ENCODE measurements around the gene EPHA8.
A peak's percentile ranks its signal among the peaks of the same experiment; 100 is the strongest.

EPHA8 gene

DNA sequence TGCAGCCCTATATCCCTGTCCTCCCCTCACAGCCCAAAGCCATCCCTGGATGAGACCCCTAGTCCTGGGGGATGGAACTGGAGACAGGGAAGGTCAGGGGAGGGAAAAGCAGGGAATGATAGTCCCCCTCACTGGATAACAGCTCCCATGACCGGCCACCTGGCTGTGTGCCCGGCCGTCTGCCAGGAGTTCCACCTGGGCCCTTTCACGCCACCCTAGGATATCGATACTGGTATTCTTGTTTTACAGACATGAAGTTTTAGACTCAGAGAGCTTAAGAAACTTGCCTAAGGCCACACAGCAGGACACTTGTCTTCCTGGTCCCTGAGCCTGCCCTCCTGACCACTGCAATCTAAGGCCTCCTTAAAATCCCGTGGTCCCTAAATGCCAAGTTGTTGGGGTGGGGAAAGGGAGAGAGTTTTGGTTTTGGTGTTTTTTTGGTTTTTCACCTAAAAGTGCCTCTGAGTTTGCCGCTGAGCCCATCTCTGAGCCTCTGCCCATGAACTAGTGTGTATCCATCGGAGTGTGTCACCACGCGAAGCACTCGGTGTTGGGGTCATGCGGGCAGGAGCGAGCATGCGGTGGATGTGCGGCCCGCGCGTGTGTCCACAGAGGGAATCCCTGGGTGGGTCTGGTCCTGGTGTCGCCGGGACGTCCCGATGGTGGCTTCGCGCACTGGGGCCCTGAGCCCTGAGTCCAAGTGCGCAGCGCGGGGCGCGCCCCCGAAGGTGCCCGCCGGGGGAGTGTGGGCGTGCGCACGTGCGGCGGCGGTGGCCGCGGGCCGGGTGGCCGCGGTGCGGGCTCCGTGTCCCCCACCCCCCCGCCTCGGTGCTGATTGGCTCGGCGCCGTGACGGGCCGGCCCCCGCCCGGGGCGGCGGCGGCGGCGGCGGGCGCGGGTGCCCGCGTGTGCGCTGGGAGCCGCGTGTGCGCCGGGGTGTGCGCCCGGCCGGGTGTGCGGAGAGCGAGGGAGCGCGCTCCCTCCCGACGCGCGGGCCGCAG lies at the start of gene EPHA8:
Gene EPHA8 (plus strand): TSS at position 906 of the 1,000 bp plus-strand sequence. CDS start 147 bp downstream, outside the sequence.
- no peak for DNase-seq

DNA sequence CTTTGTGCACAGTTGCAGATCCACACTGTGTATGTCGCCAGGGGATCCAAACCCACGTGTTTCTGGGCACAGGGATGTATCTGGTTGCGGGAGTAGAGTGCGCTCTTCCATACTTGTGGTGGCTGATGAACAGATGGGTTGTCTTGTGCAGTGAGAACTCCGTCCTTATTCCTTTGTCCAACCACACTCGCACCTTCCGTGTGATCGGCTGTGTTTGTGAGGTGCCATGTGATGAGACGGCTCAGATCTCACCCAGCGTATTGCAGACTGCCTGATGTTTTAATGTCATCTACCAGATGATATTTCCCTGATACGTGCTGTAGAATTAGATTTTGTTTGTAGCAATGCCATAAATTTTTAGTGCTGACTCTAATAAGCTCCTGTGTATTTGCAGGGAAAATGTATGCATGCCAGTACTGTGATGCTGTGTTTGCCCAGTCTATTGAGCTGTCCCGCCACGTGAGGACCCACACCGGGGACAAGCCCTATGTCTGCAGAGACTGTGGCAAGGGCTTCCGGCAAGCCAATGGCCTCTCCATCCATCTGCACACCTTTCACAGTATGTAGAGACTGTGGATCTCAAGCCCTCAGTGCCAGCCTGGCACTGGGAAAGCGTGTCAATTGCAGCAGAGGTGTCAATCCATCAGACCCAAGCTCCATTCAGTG lies 46.2 kb upstream of the EPHA8 start:
- no peak for DNase-seq

DNA sequence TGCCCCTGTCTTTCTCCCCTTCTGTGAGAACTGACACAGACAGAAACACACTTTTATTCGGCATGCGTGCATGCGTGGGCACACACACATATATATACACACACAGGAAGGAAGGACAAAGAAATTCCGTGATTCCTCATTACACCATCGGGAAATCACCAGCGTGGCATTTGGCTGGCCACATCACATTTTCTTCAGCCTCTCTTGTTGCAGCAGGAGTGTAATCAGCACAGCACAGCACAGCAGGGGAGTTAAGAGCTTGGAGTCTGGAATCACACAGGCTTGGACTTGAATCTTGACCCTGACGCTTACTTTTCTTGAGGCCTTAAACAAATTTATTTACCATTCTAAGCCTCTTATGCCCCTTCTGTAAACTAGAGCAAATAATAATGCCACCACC lies 45.3 kb upstream of the EPHA8 start:
- DNase-seq = no peak

DNA sequence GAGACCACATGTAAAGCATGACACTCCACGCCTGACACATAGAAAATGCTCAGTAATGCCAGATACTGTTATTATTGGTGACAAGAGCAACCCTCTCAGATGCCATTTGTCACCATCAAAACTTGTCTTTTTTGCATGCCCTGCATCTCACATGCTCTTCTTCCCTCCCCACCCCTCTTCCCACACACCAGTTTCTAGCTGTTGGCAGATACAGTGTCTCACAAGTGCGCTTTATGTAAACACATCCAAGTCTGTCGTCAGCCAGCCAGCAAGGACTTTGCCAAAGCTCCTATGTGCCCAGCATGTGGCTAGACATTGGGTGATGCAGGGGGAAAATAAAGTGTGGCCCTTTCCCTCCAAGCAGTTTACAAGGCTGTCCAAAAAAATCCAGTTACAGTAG lies 44.9 kb upstream of the EPHA8 start:
- DNase-seq = no peak

DNA sequence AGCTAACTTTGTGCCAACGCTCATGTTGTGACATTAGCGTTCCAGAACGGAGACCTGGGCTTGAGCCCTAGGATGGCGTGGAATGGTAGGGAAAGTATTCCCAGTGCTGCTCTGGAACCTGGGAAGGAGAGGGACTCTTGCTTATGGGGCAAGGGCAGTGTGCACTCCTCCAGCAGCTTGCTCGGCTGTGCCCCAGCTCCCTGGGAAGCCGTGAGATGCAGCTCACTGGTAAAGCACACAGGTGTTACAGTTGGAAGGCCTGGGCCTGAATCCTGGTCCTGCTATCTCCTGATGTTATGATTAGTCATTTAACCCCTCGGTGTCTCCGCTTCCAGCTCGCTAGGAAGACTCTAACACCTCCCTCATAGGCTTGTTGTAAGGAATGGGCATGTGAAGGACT lies 42.4 kb upstream of the EPHA8 start:
- no peak for DNase-seq

DNA sequence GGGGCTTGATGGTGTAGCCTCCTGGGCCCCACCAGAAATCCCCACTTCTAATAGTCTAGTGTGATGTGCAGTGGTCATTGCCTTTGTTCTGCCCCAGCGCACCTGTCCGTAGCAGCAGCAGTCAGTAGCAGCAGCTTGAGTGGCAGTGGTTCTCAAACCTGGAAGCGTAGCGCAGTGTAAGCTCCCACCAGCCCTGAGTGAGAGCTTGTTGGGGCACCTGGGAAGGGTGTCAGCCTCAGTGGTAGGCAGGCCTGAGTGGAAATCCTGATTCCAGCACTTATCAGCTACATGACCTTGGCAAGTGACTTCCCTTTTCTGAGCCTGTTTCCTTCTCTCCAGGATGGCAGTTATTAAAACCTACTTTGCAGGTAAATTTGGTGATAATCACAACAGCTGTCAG lies 41.6 kb upstream of the EPHA8 start:
- no peak for DNase-seq

DNA sequence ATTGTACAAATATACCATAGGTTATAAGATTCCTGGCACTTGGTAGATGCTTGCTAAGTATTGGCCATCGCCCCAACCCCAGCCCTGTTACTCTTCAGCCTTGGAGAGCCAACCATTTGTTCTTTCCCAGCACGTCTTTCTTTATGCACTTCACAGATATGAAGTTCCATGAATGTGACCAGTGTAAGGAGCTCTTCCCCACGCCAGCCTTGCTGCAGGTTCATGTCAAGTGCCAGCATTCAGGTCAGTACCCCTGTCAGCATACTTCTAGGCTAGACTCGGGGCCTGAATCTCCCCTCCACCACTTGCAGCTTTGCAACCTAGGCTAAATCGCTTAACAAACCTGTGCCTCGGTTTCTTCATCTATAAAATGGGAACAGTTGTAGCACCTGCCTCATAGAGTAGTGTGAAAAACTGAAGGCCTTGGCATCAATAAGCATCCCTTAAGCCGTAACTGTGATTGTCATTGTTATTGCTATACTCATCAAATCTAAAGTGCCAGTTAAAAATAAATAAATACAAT lies 41.0 kb upstream of the EPHA8 start:
- DNase-seq = no peak

DNA sequence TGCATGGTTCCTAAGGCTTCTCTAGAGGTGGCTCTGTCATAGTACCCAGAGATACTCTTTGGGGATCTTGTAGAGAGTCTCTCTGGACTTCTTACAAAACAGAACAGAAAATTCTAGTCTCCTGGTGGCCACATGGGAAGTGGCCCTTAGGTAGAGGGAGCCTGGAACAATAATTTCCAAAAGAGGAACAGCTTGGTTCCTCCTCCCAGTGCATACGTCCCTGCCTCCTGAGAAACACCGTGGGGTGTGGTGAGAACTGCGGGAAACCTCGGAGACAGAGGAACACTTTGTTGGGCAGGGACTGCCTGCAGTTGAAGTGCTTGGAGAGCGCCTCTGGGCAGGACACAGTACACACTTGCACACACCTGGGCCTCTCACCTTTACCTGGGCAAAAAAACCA lies 38.8 kb upstream of the EPHA8 start:
- no peak for DNase-seq

DNA sequence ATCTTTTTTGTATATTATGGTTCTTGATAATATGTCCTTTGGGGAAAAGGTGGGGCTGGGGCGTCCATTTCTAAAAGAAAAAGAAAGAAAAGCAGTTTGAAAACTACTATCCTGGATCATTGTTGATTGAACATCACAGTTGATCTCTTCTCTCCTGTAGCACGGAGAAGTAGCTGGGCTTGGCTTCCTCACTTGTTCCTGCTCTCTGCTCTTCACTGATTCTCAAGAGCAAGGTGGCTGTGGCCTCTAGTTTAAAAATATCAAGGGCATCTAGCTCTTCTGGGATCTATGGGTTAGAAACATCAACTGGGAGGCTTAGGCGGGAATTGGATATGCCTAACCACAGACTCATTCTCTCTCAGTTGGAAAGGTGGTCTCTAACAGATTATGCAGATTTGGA lies 38.1 kb upstream of the EPHA8 start:
- no peak for DNase-seq

DNA sequence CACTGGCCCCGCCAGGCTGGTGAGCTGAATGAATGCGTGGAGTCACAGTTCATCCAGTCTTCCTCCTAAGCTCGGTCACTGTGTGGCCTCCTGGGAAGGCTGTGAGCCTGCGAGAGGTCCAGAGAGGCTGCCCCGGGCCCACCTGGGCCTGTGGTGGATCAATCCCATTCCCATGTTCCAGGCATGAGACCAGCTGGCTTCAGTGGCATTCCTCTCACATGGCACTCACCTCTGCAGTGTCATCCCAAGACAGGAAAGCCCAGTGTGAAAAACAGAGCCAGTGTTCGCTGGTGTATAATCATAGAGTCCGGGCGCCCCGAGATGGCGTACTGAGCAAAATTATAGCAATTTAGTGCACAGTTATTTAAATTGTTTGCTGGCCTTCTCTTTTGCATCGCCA lies 37.6 kb upstream of the EPHA8 start:
- no peak for DNase-seq

DNA sequence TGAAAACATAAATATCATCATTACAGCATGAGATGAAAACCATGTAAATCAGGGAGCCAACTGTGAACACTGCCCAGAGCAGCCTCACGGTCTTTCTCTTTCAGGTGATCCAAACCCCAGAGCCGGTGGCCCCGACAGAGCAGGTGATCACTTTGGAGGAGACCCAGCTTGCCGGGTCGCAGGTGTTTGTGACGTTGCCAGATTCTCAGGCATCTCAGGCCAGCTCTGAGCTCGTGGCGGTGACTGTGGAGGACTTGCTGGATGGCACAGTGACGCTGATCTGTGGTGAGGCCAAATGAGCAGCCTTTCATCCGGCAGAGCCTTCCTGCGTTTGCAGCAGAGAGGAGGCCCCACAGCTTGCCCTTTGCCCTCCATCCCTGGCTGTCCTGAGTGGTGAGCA lies 37.2 kb upstream of the EPHA8 start:
- no peak for DNase-seq

DNA sequence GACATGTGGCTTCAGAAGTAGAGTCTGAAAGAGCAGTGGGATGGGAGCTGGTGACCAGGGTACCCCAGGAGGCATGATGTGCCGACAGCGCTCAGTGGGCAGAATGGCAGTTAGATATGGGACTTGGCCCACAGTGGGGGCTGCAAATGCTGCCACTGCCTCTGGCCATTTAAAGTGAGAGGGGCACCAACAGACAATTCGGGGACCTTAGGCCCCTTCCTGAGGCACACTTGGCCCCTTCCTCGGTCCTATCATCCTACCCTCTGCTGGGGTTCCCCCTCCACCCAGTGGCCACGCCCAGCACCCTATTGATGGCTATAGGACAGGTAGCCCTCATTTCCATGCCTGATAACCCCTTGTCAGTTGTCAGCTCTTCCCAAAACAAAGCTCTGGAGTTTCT lies 36.6 kb upstream of the EPHA8 start:
- no peak for DNase-seq

DNA sequence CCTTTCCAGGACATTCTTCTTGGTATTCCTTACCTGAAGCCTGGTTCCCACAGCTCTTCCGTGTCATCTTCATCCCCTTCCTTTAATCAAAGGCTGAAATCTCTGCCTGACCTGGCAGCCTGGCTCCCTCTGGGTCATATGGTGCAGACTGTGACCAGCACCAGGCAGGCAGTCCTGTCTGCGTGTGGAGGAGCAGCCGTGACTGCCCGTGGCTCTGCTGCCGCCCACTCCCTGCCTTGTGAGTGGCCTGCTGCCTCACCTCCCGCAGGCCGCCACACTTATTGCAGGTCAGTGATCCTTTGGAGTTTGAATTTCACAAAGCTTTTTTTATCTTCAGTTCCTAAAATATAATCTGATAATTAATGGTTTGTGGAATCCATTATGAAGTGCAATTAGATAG lies 36.2 kb upstream of the EPHA8 start:
- no peak for DNase-seq

DNA sequence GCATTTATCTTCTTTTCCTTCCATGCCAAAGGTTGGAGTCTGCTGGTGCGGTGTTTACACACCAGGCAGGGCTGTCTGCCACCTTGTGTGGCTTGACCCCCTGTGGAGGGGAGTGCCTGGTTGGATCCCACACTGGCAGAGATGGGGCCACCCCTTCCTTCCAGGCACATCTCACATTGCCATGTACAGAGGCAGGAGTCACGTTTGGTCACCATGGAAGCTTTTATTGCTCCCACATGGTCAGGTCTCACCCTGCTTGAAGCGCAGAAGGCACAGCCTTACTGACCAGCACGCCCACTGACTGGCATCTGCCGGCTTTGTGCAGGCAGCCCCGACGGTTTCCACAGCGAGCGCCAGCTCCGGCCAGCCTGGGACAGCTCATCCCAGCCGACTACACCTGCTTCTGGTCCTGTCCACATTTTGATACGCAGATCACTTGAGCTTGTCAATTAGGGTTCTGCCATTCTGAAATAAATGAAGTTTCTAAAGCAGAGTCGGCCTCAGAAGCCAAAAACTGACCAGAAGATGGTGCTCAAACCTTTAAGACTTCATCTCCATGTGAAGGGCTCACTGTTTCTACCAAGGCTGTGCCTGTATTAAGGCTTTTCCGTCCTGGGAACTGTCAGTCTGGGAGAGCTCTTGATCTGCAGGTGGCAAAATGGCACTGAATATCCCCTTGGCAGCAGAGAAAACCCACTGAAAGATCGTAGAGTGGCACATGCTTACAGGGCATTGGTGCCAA lies 35.6 kb upstream of the EPHA8 start:
- DNase-seq = peak in 1 of 2 experiments; percentile 33

DNA sequence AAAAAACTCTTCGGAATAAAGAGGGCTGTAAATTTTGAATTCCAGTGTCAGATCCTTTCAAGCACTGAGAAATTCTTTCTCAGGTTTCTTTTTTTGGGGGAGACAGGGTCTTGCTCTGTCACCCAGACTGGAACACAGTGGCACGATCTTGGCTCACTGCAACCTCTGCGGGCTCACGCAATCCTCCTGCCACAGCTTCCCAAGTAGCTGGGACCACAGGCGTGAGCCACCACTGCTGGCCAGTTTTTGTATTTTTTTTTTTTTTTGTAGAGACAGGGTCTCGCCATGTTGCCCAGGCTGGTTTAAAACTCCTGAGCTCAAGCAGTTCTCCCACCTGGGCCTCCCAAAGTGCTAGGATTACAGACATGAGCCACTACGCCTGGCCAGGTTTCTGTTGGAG lies 34.8 kb upstream of the EPHA8 start:
- no peak for DNase-seq

DNA sequence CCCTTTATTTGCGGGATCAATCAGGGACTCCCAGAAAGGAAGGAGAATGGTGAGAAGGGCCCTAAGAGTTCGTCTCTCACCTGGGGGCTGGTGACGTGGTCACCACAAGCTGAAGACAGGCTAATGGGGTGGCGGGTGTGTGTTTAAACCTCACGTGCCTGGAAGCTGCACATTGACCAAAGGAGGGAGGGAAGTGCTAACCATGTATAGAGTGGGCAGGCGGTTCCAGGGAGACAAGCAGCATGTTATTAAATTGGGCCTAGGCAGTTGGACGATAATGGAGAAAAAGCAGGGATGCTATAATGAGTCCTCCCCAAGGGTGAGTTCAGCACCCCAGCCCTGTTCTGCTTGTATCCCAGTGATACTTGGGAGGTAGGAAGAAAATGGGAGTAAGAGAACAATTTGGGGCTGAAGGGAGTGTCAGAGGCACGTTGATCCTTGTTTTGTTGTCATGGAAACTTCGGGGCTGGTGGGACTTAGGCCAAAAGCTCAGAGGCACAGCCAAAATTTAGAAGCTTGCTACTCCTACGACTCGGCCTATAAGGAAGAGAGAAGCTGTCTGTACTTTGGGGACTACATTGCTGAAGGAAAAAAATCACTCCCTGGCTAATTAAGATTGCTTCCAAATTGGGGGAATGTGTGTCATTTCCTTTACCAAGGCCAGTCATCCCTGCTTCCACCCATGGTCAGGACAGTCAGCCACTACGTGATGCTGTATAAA lies 33.2 kb upstream of the EPHA8 start:
- DNase-seq = no peak

DNA sequence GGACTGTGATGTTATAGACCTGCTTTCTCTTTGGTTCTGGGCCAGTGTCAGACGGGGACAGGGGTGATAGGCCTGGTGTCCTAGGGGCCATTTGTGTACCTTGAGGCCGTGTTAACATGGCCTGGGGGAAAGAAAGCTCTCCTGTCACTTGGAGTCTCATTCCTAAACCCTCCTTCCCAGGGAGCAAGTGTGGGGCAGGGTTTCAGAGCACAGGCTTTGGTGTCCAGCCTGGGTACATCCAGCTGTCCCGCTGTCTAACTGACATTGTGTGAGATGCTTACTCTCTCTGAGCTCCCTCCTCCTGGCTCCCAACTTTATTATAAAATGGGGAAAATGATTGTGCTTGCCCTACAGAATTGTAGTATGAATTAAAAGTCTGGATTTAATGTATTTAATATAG lies 32.6 kb upstream of the EPHA8 start:
- no peak for DNase-seq

DNA sequence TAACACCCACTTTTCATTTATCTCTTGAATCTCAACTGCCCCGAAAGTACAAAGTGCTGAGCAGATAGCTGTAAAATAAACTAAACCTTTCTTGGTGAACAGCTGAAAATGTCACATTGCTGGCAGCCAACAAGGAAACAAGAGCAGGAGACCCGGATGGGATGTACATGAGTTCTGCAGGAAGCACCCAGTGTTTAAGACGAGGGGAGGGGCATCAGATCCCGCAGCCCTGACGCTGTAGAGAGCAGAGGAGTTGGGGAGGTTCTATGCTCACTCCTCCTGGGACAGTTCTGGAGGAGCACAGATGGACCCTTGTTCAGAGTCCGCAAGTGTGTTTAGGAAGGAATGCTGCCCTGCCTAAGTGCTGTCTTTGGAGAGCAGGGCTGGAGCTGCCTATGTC lies 32.0 kb upstream of the EPHA8 start:
- no peak for DNase-seq

DNA sequence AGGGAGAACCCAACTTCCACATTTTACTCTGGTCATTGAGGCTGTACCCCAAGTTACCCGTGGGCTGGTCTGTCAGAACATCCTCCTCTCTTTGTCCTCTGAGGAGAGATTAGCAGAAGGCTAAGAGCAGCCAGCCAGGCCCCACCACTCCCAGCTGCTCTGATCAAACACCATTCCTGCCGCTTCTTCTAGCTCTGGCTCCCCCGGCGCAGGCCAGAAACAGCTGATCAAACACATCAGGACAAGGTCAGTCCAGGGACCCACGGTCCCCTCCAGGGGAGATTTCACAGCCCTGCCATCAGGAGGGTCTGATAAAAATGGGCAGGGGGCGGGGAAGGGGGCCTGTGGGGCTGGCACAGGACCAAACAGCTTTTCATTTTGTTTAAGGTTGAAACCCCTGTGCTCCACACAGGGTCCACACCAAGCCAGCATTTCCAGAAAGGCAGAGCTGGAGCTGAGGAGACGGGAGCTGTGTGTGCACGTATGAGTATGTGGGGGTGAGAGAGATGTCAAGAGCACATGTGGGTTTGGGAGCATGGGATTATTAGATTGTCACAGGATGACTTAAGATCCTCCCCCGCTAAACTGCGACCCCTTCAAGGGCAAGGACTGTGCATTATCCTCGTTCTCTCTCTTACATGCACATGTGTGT lies 29.9 kb upstream of the EPHA8 start:
- DNase-seq = peak; percentile 81 to 90

DNA sequence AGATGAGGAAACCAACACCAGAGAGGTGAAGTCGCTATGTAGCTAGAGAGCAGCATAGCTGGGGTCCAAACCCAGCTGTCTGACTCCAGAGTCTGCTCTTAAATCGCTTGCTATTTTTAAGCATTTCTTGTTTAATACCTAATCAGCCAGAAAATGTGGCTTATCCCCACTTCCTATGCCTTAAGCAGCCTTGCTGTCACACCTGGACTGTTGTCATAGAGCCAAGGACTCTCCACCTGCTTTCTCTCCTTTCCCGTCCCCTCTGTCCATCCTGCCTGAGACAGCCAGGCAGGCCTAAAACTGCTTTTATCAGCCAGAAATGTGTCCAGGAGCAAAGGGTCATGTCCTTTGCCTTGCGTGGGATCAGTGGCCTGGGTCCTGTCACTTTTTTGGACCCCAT lies 28.3 kb upstream of the EPHA8 start:
- DNase-seq = no peak

DNA sequence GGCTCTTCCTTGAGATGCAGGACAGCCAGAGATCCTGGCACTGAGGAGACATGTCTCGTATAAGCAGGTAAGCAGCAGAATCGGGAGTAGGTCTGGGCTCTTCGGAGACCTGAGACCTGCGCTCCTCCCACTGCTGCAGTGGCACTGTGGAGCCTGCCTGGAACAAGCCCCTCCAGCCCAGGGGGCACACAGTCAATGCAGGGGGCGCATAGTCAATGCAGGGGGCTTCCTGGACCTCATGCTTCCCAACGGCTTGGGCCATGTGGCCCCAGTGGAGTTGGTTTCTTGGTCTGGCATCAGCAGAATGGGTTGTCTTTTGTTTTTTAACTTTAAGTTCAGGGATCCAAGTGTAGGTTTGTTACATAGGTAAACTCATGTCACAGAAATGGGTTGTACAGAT lies 27.9 kb upstream of the EPHA8 start:
- DNase-seq = no peak

DNA sequence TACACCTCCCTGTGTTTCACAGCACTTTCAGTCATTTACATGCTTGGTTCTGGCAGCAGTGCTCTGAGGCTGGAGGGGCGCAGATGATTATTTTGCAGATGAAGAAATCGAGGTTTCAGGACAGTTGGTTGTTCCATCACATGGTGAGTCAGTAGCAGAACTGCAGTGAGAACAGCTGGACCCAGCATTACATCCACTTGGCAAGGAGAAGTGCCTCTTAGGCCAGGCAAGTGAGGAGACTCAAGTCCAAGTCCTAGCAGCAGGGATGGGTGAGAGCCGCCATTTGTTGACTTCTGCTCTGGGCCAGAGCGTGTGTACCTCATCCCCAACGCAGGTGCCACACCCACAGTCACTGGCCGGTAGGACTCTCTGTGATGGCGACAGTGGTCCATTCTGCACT lies 26.8 kb upstream of the EPHA8 start:
- no peak for DNase-seq

Measured in SHP77 (cell line).